IMR-90 (cell line): Measurements from ENCODE around the gene ALAD. TPM values are rescaled to one million over a fixed set of nuclear protein-coding genes. Genes with fewer than 3 reads are reported as not detected.

Experiments used
- ATAC-seq: fragments of 200-7000 bp; cut with Tn5 transposase; 2 replicates; pipeline ENCODE4 v1.9.1; 2020; ENCODE audit warnings: low read depth, mild to moderate bottlenecking, moderate library complexity
- BruUV-seq: library from RNA; stranded (reverse); fragments of 400-500 nt; replicated peaks from 2 replicates; lab custom pipeline; 2021; lab: Mats Ljungman, UMichigan
- CTCF ChIA-PET: fragments of 300-600 bp; formaldehyde crosslinking; extraction: SDS; loops from one replicate; lab custom pipeline; 2021; ENCODE audit warnings: antibody characterized with exemption; lab: Yijun Ruan, JAX
- POLR2A ChIA-PET: fragments of 300-600 bp; sonication (Branson Sonifier 250); formaldehyde crosslinking; loops from one replicate; lab custom pipeline; 2022; ENCODE audit warnings: antibody characterized with exemption; ENCODE audit not compliant: unreplicated experiment; lab: Charles Lee
- DNase-seq: peaks from one replicate; pipeline ENCODE4 v3.0.0; 2013
- H2AFZ ChIP-seq: replicated peaks from 2 replicates; pipeline ENCODE3; 2013; ENCODE audit warnings: low read length, mild to moderate bottlenecking; ENCODE audit not compliant: poor library complexity
- H2AK5ac ChIP-seq: 2 replicates; pipeline ENCODE4 v1.6.1; 2013; ENCODE audit warnings: low read depth, low read length, inconsistent platforms
- H2AK9ac ChIP-seq: replicated peaks from 2 replicates; pipeline ENCODE3; 2013; ENCODE audit warnings: mild to moderate bottlenecking, low read depth, low read length, moderate library complexity; ENCODE audit not compliant: poor library complexity
- H2BK120ac ChIP-seq: 2 replicates; pipeline ENCODE4 v1.6.1; 2013; ENCODE audit warnings: low read depth, low read length, inconsistent platforms
- H2BK15ac ChIP-seq: 3 replicates; pipeline ENCODE4 v1.6.1; 2013; ENCODE audit warnings: low read depth, low read length, inconsistent platforms
- H2BK20ac ChIP-seq: 2 replicates; pipeline ENCODE4 v1.6.1; 2013; ENCODE audit warnings: low read depth, mild to moderate bottlenecking, inconsistent platforms, low read length, moderate library complexity
- H2BK5ac ChIP-seq: 2 replicates; pipeline ENCODE4 v1.6.1; 2013; ENCODE audit warnings: mild to moderate bottlenecking, low read depth, low read length, inconsistent platforms; ENCODE audit not compliant: poor library complexity, severe bottlenecking
- H3K14ac ChIP-seq: replicated peaks from 2 replicates; pipeline ENCODE4 v1.6.1; 2013; ENCODE audit warnings: low read depth, low read length, inconsistent platforms
- H3K18ac ChIP-seq: 2 replicates; pipeline ENCODE4 v1.6.1; 2013; ENCODE audit warnings: low read depth, low read length, control low read depth
- H3K23ac ChIP-seq: 2 replicates; pipeline ENCODE4 v1.6.1; 2013; ENCODE audit warnings: low read depth, low read length, inconsistent platforms
- H3K27ac ChIP-seq: 2 replicates; pipeline ENCODE4 v1.5.1; 2013; ENCODE audit warnings: mild to moderate bottlenecking, control low read depth, low read length; ENCODE audit not compliant: insufficient read depth
- H3K27me3 ChIP-seq: 2 replicates; pipeline ENCODE4 v1.6.1; 2013; ENCODE audit warnings: low read length; ENCODE audit not compliant: control insufficient read depth, insufficient read depth
- H3K36me3 ChIP-seq: 2 replicates; pipeline ENCODE4 v1.6.1; 2013; ENCODE audit warnings: low read length, mixed read lengths; ENCODE audit not compliant: control insufficient read depth, insufficient read depth
- H3K4ac ChIP-seq: 2 replicates; pipeline ENCODE4 v1.6.1; 2013; ENCODE audit warnings: low read depth, low read length, inconsistent platforms
- H3K4me1 ChIP-seq: 2 replicates; pipeline ENCODE4 v1.6.1; 2013; ENCODE audit warnings: low read length, mixed read lengths; ENCODE audit not compliant: control insufficient read depth, insufficient read depth
- H3K4me2 ChIP-seq: 2 replicates; pipeline ENCODE4 v1.6.1; 2013; ENCODE audit warnings: low read depth, mild to moderate bottlenecking, control low read depth, low read length, moderate library complexity
- H3K4me3 ChIP-seq: 2 replicates; pipeline ENCODE4 v1.5.1; 2013; ENCODE audit warnings: low read depth, mild to moderate bottlenecking, control low read depth, low read length, moderate library complexity; ENCODE audit not compliant: insufficient read depth
- H3K56ac ChIP-seq: 2 replicates; pipeline ENCODE4 v1.6.1; 2013; ENCODE audit warnings: low read length, inconsistent platforms; ENCODE audit not compliant: insufficient read depth; ENCODE audit errors: extremely low read depth
- H3K79me1 ChIP-seq, 2 experiments: 2 replicates each; pipeline ENCODE4 v1.6.1; 2013; ENCODE audit warnings: low read length in 2 of 2, inconsistent platforms in 1 of 2, low read depth in 1 of 2
- H3K9ac ChIP-seq: 2 replicates; pipeline ENCODE4 v1.6.1; 2013; ENCODE audit warnings: low read depth, low read length, control low read depth
- H3K9me1 ChIP-seq: 2 replicates; pipeline ENCODE4 v1.6.1; 2013; ENCODE audit warnings: low read length, inconsistent platforms; ENCODE audit not compliant: insufficient read depth
- H3K9me3 ChIP-seq: 2 replicates; pipeline ENCODE4 v1.6.1; 2013; ENCODE audit warnings: low read length; ENCODE audit not compliant: control insufficient read depth, insufficient read depth
- H4K20me1 ChIP-seq: 2 replicates; pipeline ENCODE4 v1.6.1; 2013; ENCODE audit warnings: low read length, inconsistent platforms; ENCODE audit not compliant: insufficient read depth
- H4K5ac ChIP-seq: 2 replicates; pipeline ENCODE4 v1.6.1; 2013; ENCODE audit warnings: mild to moderate bottlenecking, low read depth, low read length, control low read depth
- H4K8ac ChIP-seq, 2 experiments: 2 replicates each; pipeline ENCODE4 v1.6.1; 2013; ENCODE audit warnings: low read depth in 2 of 2, low read length in 2 of 2, control low read depth in 1 of 2, inconsistent platforms in 1 of 2
- H4K91ac ChIP-seq: 2 replicates; pipeline ENCODE4 v1.6.1; 2013; ENCODE audit warnings: low read depth, low read length, inconsistent platforms; ENCODE audit not compliant: insufficient read depth
- BHLHE40 ChIP-seq: fragments of 150-350 bp; IDR thresholded peaks from 2 replicates; pipeline ENCODE4 v1.6.1; 2016; ENCODE audit warnings: mild to moderate bottlenecking, low read depth, low read length
- CHD1 ChIP-seq: IDR thresholded peaks from 2 replicates; pipeline ENCODE4 v1.6.1; 2012; ENCODE audit warnings: low read depth, low read length, improper control_type of control experiment
- CTCF ChIP-seq: conservative IDR thresholded peaks from 2 replicates; pipeline ENCODE4 v1.5.1; 2012; ENCODE audit warnings: mild to moderate bottlenecking, low read depth, low read length, improper control_type of control experiment
- ELK1 ChIP-seq: fragments of 150-350 bp; IDR thresholded peaks from 2 replicates; pipeline ENCODE4 v1.6.1; 2016; ENCODE audit warnings: low read depth, mild to moderate bottlenecking, low read length, moderate library complexity, borderline replicate concordance
- FOS ChIP-seq: fragments of 150-350 bp; IDR thresholded peaks from 2 replicates; pipeline ENCODE4 v1.6.1; 2016; ENCODE audit warnings: low read depth, low read length
- MAFK ChIP-seq: IDR thresholded peaks from 2 replicates; pipeline ENCODE4 v1.6.1; 2012; ENCODE audit warnings: low read depth, low read length, improper control_type of control experiment
- MAZ ChIP-seq: IDR thresholded peaks from 2 replicates; pipeline ENCODE4 v1.6.1; 2012; ENCODE audit warnings: low read depth, mild to moderate bottlenecking, low read length, improper control_type of control experiment, moderate library complexity, borderline replicate concordance
- MXI1 ChIP-seq: IDR thresholded peaks from 2 replicates; pipeline ENCODE4 v1.6.1; 2012; ENCODE audit warnings: low read depth, mild to moderate bottlenecking, low read length, moderate library complexity, borderline replicate concordance
- NFE2L2 ChIP-seq: fragments of 150-350 bp; IDR thresholded peaks from 2 replicates; pipeline ENCODE4 v1.6.1; 2016; ENCODE audit warnings: low read depth, mild to moderate bottlenecking, low read length
- RAD21 ChIP-seq: IDR thresholded peaks from 2 replicates; pipeline ENCODE4 v1.6.1; 2012; ENCODE audit warnings: low read length, improper control_type of control experiment
- RCOR1 ChIP-seq: IDR thresholded peaks from 2 replicates; pipeline ENCODE4 v1.6.1; 2012; ENCODE audit warnings: mild to moderate bottlenecking, low read length, improper control_type of control experiment; ENCODE audit not compliant: insufficient replicate concordance
- RFX5 ChIP-seq: IDR thresholded peaks from 2 replicates; pipeline ENCODE4 v1.8.0; 2012; ENCODE audit warnings: low read depth, mild to moderate bottlenecking, low read length, moderate library complexity
- SMC3 ChIP-seq: fragments of 150-350 bp; IDR thresholded peaks from 2 replicates; pipeline ENCODE4 v1.6.1; 2016; ENCODE audit warnings: low read depth, mild to moderate bottlenecking, antibody characterized with exemption, low read length, moderate library complexity
- USF2 ChIP-seq: fragments of 150-350 bp; IDR thresholded peaks from 2 replicates; pipeline ENCODE4 v1.6.1; 2017; ENCODE audit warnings: mild to moderate bottlenecking, antibody characterized with exemption, low read length, low read depth
- WGBS, 2 experiments: methylation state at CpG; one replicate each; pipeline versions ENCODE4 v1.1.5 to v1.1.7; 2013; ENCODE audit warnings: missing lambda C conversion rate in 2 of 2; ENCODE audit not compliant: insufficient read length in 1 of 2; ENCODE audit errors: extremely low coverage in 2 of 2; 5-methylcytosine and 5-hydroxymethylcytosine counted together
- dilution Hi-C: fragments of 300-500 bp; cut with HindIII; formaldehyde crosslinking; loops from one replicate; pipeline ENCODE4 v1.14.3; 2018; ENCODE audit warnings: low sequenced_read_pairs; ENCODE audit not compliant: unreplicated experiment
- in situ Hi-C: fragments of 300-500 bp; cut with MboI; formaldehyde crosslinking; loops from 3 replicates; pipeline ENCODE4 v1.14.3; 2019; ENCODE audit warnings: low sequenced_read_pairs, inconsistent platforms, mixed read lengths
- intact Hi-C: fragments of 100-400 bp; cut with micrococcal nuclease; formaldehyde crosslinking; loops from 2 replicates; pipeline ENCODE4 v1.10.0; 2022
- polyA plus RNA-seq, 3 experiments: library from polyadenylated mRNA; depleted of rRNA; stranded (reverse); fragments of >200 nt; gene quantifications; 2 replicates each; pipeline ENCODE4 v1.2.3, GENCODE V29; 2012; ENCODE audit warnings: low replicate concordance in 1 of 3
- total RNA-seq: library from RNA; depleted of rRNA; stranded (reverse); fragments of >200 nt; gene quantifications from 2 replicates; pipeline ENCODE4 v1.2.3, GENCODE V29; 2012

The ALAD gene
- total and polyA plus RNA-seq, 2 of the 4 experiments (the other 2 are of a cell fraction), result 11.1 to 15.6 TPM

- Histone ChIP-seq H2BK120ac (no peak overlapping the region; the same call in 1 of the 2 replicates), H3K9me1 (no peaks in the 10 kb centered on the region), H3K18ac (no peak overlapping the region), H3K27me3 (no peaks in the 10 kb centered on the region), H4K20me1 (no peaks in the 10 kb centered on the region), H2AK5ac (peak overlapping the region; percentile 69; the same call in 1 of the 2 replicates), H3K23ac (peak overlapping the region; percentile 62; the same call in 1 of the 2 replicates), H3K14ac (peak overlapping the region; percentile 23; the same call in 1 of the 2 replicates), H3K4me3 (peak overlapping the region; percentile 78), H3K4ac (peak overlapping the region; percentile 73), H3K4me1 (peaks cover 3% of the 10 kb centered on the region; the same call in 1 of the 2 replicates), H3K27ac (peak overlapping the region; percentile 94; the same call in 1 of the 2 replicates), H3K79me1 (peaks cover 12 to 19% of the 10 kb centered on the region in 2 experiments; a peak in 3 of 4 replicates), H3K56ac (peak overlapping the region; percentile 77; the same call in 1 of the 2 replicates), H2BK5ac (no peak overlapping the region), H2AFZ (no peak overlapping the region), H4K8ac (peak overlapping the region; percentile 96 to 98; a peak in 3 of 4 replicates), H4K5ac (no peak overlapping the region), H3K4me2 (peak overlapping the region; percentile 71), H3K9ac (peak overlapping the region; percentile 93), H2BK20ac (no peak overlapping the region), H2AK9ac (peak overlapping the region; percentile 88), H2BK15ac (no peak overlapping the region), H4K91ac (peak overlapping the region; percentile 56; the same call in 1 of the 2 replicates), H3K36me3 (peaks cover 3% of the 10 kb centered on the region), H3K9me3 (no peaks in the 10 kb centered on the region)
- no peak for TF ChIP-seq ELK1
- no peak for TF ChIP-seq RAD21
- TF ChIP-seq USF2, result no peak
- no peak for TF ChIP-seq CHD1
- no peak for TF ChIP-seq CTCF
- TF ChIP-seq FOS, result no peak
- no peak for TF ChIP-seq NFE2L2
- TF ChIP-seq MAFK, result no peak
- no peak for TF ChIP-seq MXI1
- TF ChIP-seq BHLHE40, result no peak
- no peak for TF ChIP-seq RCOR1
- no peak for TF ChIP-seq SMC3
- no peak for TF ChIP-seq MAZ
- TF ChIP-seq RFX5, result no peak
- ChIA-PET CTCF (no interaction called here), POLR2A (interaction anchor here (0.9 to 1.3 kb wide), 3 partner anchors 8 to 11 kb away, joined by 3 to 4 read pairs (median 3); partner anchors contain the start of gene ALAD)
- WGBS, 2 experiments, result 76% methylated on average over 4 of the region's 10 CpGs; no CpG with 5 or more reads in 1 of the 2 experiments
- in situ Hi-C loops, result no loop called here
- dilution Hi-C loops, result no loop called here
- intact Hi-C loops, result no loop called here
- DNase-seq, result no peak
- ATAC-seq, result no peak
- BruUV-seq, result no TSS peak
Measured at GRCh38 chr9:113409481-113409880, 8.4 kb upstream of the ALAD start.
